ENCODE measurements around the gene ZNF22.
A peak's percentile ranks its signal among the peaks of the same experiment; 100 is the strongest.

The ZNF22 gene

DNA sequence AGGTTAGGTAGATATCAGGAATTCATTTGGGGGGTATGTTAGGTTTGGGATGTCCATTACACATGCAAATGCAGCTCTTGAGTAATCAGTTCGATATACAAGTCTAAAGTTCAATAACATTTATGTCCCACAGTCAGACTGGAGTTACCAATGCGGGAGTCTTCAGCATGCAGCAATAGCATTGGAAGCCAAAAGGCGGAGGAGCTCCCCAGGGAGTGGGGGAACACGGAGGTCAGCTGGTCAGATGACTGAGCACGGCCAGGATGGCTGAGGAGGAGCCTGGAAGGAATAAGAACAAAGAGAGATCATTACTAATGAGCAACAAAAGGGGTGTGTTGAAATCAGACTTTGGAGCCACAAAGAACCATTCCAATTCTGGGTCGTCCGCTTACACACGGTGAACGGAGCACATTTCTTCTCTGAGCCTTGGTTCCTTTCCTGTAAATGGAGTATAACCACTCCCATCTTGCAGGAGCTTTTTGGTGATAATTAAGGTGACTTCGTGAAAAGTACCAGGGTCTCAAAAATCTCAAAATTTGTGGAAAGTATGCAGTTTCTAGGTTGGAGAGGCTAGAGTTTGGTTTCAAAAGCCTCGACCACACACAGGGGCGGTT is 478 bp upstream of the ZNF22 start:
- Histone ChIP-seq H3K27me3 (no peaks in the 10 kb centered on the region), H3K36me3 (peaks cover 17% of the 10 kb centered on the region), H3K9me3 (no peaks in the 10 kb centered on the region; the same call in 1 of the 2 replicates), H3K4me1 (peaks cover 3% of the 10 kb centered on the region; the same call in 1 of the 2 replicates), H3K4me3 (ENCODE audit: low read depth, low read length) (peak overlapping the region; percentile 70)
- TF ChIP-seq, protein P1, sequence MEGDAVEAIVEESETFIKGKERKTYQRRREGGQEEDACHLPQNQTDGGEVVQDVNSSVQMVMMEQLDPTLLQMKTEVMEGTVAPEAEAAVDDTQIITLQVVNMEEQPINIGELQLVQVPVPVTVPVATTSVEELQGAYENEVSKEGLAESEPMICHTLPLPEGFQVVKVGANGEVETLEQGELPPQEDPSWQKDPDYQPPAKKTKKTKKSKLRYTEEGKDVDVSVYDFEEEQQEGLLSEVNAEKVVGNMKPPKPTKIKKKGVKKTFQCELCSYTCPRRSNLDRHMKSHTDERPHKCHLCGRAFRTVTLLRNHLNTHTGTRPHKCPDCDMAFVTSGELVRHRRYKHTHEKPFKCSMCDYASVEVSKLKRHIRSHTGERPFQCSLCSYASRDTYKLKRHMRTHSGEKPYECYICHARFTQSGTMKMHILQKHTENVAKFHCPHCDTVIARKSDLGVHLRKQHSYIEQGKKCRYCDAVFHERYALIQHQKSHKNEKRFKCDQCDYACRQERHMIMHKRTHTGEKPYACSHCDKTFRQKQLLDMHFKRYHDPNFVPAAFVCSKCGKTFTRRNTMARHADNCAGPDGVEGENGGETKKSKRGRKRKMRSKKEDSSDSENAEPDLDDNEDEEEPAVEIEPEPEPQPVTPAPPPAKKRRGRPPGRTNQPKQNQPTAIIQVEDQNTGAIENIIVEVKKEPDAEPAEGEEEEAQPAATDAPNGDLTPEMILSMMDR (IDR thresholded peaks at IDR 0.05; ENCODE audit: low read depth, low read length) = no peak
- DNase-seq = no peak

DNA sequence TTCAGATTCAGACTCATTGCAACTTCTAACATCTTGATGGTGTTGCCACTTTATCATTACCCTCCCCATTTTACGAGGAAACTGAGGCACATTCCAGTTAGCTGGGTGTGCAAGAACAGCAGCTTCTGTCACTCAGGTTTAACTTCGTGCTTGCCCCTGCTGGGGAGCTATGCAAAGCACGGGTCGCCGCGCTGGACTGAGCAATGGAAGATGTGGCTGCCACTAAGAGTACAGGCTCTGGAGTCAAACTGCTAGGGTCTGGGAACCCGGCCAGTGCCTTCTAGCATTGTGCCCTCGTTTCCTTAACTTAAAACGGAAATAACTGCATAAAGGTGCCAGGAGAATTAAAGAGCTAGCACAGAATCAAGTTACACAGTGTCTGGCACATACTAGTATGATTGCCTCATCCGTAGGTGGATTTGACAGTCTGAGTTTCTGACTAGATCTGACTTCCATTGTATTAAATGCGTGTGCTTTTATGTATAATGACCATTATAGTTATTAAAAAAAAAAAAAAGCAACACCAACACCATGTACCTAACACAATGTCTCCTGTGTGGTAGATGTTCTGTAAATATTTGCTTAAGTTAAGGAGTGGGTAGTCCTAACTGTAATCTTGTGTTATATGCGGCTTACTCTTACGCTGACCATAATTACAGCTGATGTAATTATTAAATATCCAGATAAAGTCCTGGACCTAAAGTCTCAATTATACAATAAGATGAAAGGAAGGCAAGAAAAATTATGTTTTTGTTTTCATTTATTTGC is 842 bp downstream of the ZNF22 start:
- peak; percentile 48 for DNase-seq
- peaks cover 3% of the 10 kb centered on the region; the same call in 1 of the 2 replicates for H3K4me1 ChIP-seq

DNA sequence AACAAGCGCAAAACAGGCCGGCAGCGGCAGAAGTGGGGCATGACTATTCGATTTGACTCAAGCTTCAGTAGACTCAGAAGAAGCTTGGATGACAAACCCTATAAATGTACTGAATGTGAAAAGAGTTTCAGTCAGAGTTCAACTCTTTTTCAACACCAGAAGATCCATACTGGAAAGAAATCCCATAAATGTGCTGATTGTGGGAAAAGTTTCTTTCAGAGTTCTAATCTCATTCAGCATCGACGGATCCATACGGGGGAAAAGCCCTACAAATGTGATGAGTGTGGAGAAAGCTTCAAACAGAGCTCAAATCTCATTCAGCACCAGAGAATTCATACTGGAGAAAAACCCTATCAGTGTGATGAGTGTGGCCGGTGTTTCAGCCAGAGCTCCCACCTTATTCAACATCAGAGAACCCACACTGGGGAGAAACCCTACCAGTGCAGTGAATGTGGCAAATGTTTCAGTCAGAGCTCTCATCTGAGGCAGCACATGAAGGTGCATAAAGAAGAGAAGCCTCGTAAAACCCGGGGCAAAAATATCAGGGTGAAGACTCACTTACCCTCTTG is 2.8 kb downstream of the ZNF22 start:
- Histone ChIP-seq H3K9me3 (no peaks in the 10 kb centered on the region; the same call in 1 of the 2 replicates), H3K4me1 (peaks cover 3% of the 10 kb centered on the region; the same call in 1 of the 2 replicates), H3K4me3 (ENCODE audit: low read depth, low read length) (no peak overlapping the region), H3K27me3 (no peaks in the 10 kb centered on the region), H3K36me3 (peaks cover 17% of the 10 kb centered on the region)
- TF ChIP-seq, protein P1 (IDR thresholded peaks at IDR 0.05; ENCODE audit: low read depth, low read length) = no peak
- no peak for DNase-seq

More for the DNA sequence above, 842 bp downstream of the ZNF22 start:
- Histone ChIP-seq H3K4me3 (ENCODE audit: low read depth, low read length) (peak overlapping the region; percentile 70), H3K27me3 (no peaks in the 10 kb centered on the region), H3K36me3 (peaks cover 17% of the 10 kb centered on the region), H3K9me3 (no peaks in the 10 kb centered on the region; the same call in 1 of the 2 replicates)
- TF ChIP-seq, protein P1 (IDR thresholded peaks at IDR 0.05; ENCODE audit: low read depth, low read length) = no peak

DNA sequence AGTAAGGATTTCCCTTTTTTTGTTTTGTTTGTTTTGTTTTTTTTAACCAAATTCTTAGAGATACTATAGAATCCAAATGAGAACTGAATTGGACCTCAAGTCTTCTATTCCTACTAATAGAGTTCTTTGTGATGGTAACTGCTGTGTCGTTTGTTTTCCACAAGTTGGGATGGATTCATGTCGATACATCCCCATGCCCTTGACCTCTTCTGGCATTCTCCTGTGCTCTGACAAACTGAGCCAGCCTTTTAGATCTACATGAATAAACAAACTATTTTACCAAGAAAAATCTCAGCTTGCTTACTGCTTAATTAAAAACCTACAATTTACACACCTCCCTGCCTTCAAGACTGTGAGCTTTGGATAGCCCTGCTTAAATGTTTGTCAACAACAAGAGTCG is 3.9 kb downstream of the ZNF22 start:
- H3K4me1 ChIP-seq = peaks cover 3% of the 10 kb centered on the region; the same call in 1 of the 2 replicates
- peaks cover 17% of the 10 kb centered on the region for H3K36me3 ChIP-seq
- H3K4me3 ChIP-seq (ENCODE audit: low read depth, low read length) = no peak overlapping the region
- TF ChIP-seq, protein P1 (IDR thresholded peaks at IDR 0.05; ENCODE audit: low read depth, low read length) = no peak
- DNase-seq = no peak
- H3K9me3 ChIP-seq = no peaks in the 10 kb centered on the region; the same call in 1 of the 2 replicates
- H3K27me3 ChIP-seq = no peaks in the 10 kb centered on the region

DNA sequence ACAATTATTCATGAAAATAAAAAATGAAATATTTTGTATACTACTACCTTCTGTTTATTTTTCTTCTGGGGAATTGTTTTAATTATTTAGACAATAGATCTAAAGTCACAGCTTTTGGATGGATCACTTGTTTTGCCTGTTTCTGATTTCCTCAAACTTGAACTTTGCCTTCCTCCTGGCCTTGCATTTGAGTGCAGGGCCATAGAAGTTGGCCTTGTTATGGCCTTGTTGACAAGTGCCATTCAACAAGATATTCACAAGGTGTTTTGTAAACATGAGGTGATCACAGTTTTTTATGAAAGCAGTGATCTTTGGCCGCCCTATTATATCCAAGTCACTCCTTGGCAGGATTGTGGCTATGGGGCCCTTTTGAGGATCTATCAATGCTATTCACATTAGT is 4.6 kb downstream of the ZNF22 start:
- no peaks in the 10 kb centered on the region; the same call in 1 of the 2 replicates for H3K9me3 ChIP-seq
- H3K4me3 ChIP-seq (ENCODE audit: low read depth, low read length) = no peak overlapping the region
- no peak for DNase-seq
- H3K36me3 ChIP-seq = peaks cover 17% of the 10 kb centered on the region
- H3K4me1 ChIP-seq = peaks cover 2% of the 10 kb centered on the region; the same call in 1 of the 2 replicates
- H3K27me3 ChIP-seq = no peaks in the 10 kb centered on the region
- TF ChIP-seq, protein P1 (IDR thresholded peaks at IDR 0.05; ENCODE audit: low read depth, low read length) = no peak

All from BE2C (cell line).